Measurements from ENCODE around the gene SNED1.

GRCh38 chr2:240995041-240996021 lies 3.1 kb upstream of the SNED1 start:
- TF ChIP-seq CTCF (conservative IDR thresholded peaks at IDR 0.05 in 1 of 2, IDR thresholded peaks at IDR 0.05 in 1 of 2; ENCODE audit: low read depth in 1 of 2, low read length in 2 of 2) (no peak), EZH2 (IDR thresholded peaks at IDR 0.05; ENCODE audit: low read length, missing control alignments) (no peak)
